Astrocyte (in vitro differentiated cells and primary cell): ENCODE measurements around the gene OXCT1.

Experiments
- EZH2 ChIP-seq: IDR thresholded peaks from 2 replicates; pipeline ENCODE4 v1.6.1; 2012; ENCODE audit warnings: mild to moderate bottlenecking, low read length, inconsistent platforms; ENCODE audit not compliant: insufficient read depth
- TF ChIP-seq, protein P1 (sequence below): IDR thresholded peaks from 2 replicates; pipeline ENCODE4 v1.5.1; 2011; ENCODE audit warnings: low read depth, mild to moderate bottlenecking, inconsistent platforms, low read length, moderate library complexity; ENCODE audit not compliant: insufficient read depth

DNA sequence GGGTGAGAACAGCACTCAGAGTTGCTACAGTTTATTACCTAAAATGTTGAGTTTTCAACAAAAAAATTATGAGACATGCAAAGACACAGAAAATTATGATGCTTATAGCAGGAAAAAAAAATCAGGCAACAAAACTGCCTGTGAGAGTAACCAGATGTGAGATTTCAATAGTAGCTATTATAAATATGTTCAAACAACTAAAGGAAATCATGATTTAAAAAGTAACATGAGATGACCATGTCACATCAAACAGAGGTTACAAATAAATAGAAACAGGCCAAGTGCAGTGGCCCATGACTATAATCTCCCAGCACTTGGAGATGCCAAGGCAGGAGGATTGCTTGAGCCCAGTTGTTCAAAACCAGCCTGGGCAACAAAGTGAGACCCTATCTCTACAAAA, 21.8 kb upstream of the OXCT1 start:
- TF ChIP-seq EZH2, result no peak
- TF ChIP-seq, protein P1, sequence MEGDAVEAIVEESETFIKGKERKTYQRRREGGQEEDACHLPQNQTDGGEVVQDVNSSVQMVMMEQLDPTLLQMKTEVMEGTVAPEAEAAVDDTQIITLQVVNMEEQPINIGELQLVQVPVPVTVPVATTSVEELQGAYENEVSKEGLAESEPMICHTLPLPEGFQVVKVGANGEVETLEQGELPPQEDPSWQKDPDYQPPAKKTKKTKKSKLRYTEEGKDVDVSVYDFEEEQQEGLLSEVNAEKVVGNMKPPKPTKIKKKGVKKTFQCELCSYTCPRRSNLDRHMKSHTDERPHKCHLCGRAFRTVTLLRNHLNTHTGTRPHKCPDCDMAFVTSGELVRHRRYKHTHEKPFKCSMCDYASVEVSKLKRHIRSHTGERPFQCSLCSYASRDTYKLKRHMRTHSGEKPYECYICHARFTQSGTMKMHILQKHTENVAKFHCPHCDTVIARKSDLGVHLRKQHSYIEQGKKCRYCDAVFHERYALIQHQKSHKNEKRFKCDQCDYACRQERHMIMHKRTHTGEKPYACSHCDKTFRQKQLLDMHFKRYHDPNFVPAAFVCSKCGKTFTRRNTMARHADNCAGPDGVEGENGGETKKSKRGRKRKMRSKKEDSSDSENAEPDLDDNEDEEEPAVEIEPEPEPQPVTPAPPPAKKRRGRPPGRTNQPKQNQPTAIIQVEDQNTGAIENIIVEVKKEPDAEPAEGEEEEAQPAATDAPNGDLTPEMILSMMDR, result no peak
